Activated CD8-positive, alpha-beta T cell treated with anti-CD3 and anti-CD28 coated beads for 36 hours (primary cell): Measurements from ENCODE around the gene NDRG2. TPM values are rescaled to one million over a fixed set of nuclear protein-coding genes. Genes with fewer than 3 reads are reported as not detected.

Experiments used
- ATAC-seq: fragments of 200-7000 bp; cut with Tn5 transposase; one replicate; pipeline ENCODE4 v1.10.0; 2021; ENCODE audit warnings: mild to moderate bottlenecking, moderate library complexity
- CTCF ChIA-PET: fragments of 350-600 bp; sonication (Branson Sonifier 250); formaldehyde crosslinking; loops from one replicate; lab custom pipeline; 2021; ENCODE audit warnings: antibody characterized with exemption; lab: Charles Lee
- POLR2A ChIA-PET: fragments of 350-600 bp; sonication (Branson Sonifier 250); formaldehyde crosslinking; loops from one replicate; lab custom pipeline; 2021; ENCODE audit warnings: antibody characterized with exemption; lab: Charles Lee
- DNase-seq: peaks from one replicate; pipeline ENCODE4 v3.0.0-alpha.2; 2020
- H3K27ac Mint-ChIP-seq: one replicate; pipeline ENCODE4 v1.8.0; 2021; ENCODE audit warnings: mild to moderate bottlenecking, mixed read lengths
- H3K27me3 Mint-ChIP-seq: one replicate; pipeline ENCODE4 v1.8.0; 2021; ENCODE audit warnings: mixed read lengths
- H3K36me3 Mint-ChIP-seq: one replicate; pipeline ENCODE4 v1.8.0; 2021; ENCODE audit warnings: low read depth, mixed read lengths
- H3K4me1 Mint-ChIP-seq: one replicate; pipeline ENCODE4 v1.8.0; 2021; ENCODE audit warnings: low read depth, mixed read lengths
- H3K4me3 Mint-ChIP-seq: one replicate; pipeline ENCODE4 v1.8.0; 2021; ENCODE audit warnings: mild to moderate bottlenecking, moderate library complexity, mixed read lengths
- H3K9me3 Mint-ChIP-seq: one replicate; pipeline ENCODE4 v1.8.0; 2021; ENCODE audit warnings: mixed read lengths
- intact Hi-C: fragments of 100-400 bp; cut with micrococcal nuclease; formaldehyde crosslinking; loops from one replicate; pipeline ENCODE4 v1.10.0; 2022
- total RNA-seq, 2 experiments: library from RNA; stranded (reverse); gene quantifications; one replicate each; pipeline ENCODE4 v1.2.3, GENCODE V29; 2021
- TF ChIP-seq, protein P1 (sequence below): fragments of 200-600 bp; IDR thresholded peaks from one replicate; pipeline ENCODE4 v1.8.0; 2022; ENCODE audit warnings: antibody characterized with exemption, mild to moderate bottlenecking

The NDRG2 gene
- total RNA-seq, 2 experiments from 2014 or later, result 4.3 to 5.3 TPM

GRCh38 chr14:21033133-21033698 is 8.4 kb upstream of the NDRG2 start:
- POLR2A ChIA-PET, result no interaction called here
- DNase-seq, result no peak
- intact Hi-C loops, result no loop called here

DNA sequence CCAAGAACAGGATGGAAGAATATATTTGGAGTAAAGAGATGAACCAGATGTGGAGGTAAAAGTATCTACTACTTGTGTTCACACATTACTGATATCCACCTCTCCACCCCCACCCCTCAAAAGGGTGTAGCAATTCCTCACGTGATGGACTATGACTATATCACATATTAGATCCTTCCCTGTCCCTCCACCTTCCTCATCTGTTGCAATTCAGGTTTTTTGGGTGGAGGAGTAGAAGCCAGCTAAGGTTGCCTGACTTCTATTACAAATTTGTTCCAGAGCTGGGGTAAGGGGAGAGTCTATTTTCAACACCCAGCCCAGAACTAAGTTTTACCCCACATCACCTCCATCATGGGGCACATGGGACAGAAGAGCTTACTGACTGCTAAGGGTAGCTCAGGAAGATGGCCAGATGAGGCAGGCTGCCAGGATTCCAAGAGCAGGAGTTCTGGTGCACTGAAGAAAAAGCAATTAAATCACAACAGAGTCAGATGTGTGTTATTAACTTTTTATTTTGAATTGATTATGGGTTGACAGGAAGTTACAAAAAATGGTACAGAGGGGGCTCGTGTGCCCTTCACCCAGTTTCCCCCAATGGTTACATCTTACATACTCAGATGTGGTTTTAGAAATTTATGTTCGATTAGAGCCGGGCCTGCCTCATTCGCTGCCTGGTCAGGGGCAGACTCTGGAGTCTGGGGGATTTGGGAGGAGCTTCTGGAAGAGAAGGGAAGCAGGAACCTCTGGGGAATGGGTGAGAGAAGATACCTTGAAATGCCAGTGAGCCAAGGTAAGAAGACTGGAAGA is 7.7 kb upstream of the NDRG2 start:
- H3K27ac Mint-ChIP-seq, result no peak overlapping the region
- H3K36me3 Mint-ChIP-seq, result no peaks in the 10 kb centered on the region
- H3K27me3 Mint-ChIP-seq, result no peaks in the 10 kb centered on the region
- intact Hi-C loops, result no loop called here
- no peaks in the 10 kb centered on the region for H3K4me1 Mint-ChIP-seq
- H3K4me3 Mint-ChIP-seq, result no peak overlapping the region
- TF ChIP-seq, protein P1, sequence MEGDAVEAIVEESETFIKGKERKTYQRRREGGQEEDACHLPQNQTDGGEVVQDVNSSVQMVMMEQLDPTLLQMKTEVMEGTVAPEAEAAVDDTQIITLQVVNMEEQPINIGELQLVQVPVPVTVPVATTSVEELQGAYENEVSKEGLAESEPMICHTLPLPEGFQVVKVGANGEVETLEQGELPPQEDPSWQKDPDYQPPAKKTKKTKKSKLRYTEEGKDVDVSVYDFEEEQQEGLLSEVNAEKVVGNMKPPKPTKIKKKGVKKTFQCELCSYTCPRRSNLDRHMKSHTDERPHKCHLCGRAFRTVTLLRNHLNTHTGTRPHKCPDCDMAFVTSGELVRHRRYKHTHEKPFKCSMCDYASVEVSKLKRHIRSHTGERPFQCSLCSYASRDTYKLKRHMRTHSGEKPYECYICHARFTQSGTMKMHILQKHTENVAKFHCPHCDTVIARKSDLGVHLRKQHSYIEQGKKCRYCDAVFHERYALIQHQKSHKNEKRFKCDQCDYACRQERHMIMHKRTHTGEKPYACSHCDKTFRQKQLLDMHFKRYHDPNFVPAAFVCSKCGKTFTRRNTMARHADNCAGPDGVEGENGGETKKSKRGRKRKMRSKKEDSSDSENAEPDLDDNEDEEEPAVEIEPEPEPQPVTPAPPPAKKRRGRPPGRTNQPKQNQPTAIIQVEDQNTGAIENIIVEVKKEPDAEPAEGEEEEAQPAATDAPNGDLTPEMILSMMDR, result no peak
- ATAC-seq (no peak), DNase-seq (no peak)
- ChIA-PET CTCF (interaction anchor here (0.7 to 7.1 kb wide), 6 partner anchors 8 to 38 kb away, joined by 3 to 76 read pairs (median 4); no protein-coding TSS in a partner anchor), POLR2A (no interaction called here)
- no peaks in the 10 kb centered on the region for H3K9me3 Mint-ChIP-seq

More at GRCh38 chr14:21033133-21033698, 8.4 kb upstream of the NDRG2 start:
- Mint-ChIP-seq H3K4me1 (no peaks in the 10 kb centered on the region), H3K9me3 (no peaks in the 10 kb centered on the region), H3K36me3 (no peaks in the 10 kb centered on the region), H3K4me3 (no peak overlapping the region), H3K27me3 (no peaks in the 10 kb centered on the region), H3K27ac (no peak overlapping the region)
- TF ChIP-seq, protein P1, result no peak
- CTCF ChIA-PET, result interaction anchor here (1.1 to 7.1 kb wide), 4 partner anchors 10 to 35 kb away, joined by 3 to 76 read pairs (median 4); no protein-coding TSS in a partner anchor
- no peak for ATAC-seq

DNA sequence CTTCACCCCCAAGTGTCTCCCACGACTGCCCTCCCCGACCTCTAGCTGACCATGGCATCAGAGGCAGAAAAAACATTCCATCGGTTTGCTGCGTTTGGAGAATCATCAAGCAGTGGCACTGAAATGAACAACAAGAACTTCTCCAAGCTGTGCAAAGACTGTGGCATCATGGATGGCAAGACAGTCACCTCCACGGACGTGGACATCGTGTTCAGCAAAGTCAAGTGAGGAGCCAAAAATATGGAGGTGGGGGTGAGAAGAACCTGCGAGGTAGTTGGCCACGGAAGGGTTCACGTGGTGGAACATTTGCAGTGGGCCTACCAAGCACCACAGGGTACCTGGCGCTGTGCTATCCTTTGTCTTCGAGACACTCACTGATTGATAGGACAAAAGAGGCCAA is 5.7 kb upstream of the NDRG2 start:
- CTCF ChIA-PET, result interaction anchor here (0.6 to 7.1 kb wide), 5 partner anchors 10 to 62 kb away, joined by 3 to 76 read pairs (median 14); no protein-coding TSS in a partner anchor
- H3K36me3 Mint-ChIP-seq, result no peaks in the 10 kb centered on the region

GRCh38 chr14:21029917-21030316 is 5.1 kb upstream of the NDRG2 start, which contains the start of gene TPPP2:
TSS of gene TPPP2 (plus strand) at chr14:21030217. CDS start at chr14:21030582, 365 bp downstream.
- intact Hi-C loops, result no loop called here
- CTCF ChIA-PET, result interaction anchor here (0.6 to 5.4 kb wide), 6 partner anchors 10 to 63 kb away, joined by 3 to 38 read pairs (median 4); no protein-coding TSS in a partner anchor
- Mint-ChIP-seq H3K4me1 (peaks cover 2% of the 10 kb centered on the region), H3K4me3 (no peak within 1 kb of the TSS), H3K36me3 (no peaks in the 10 kb centered on the region), H3K9me3 (no peaks in the 10 kb centered on the region), H3K27me3 (no peaks in the 10 kb centered on the region), H3K27ac (no peak within 1 kb of the TSS)
- POLR2A ChIA-PET, result no interaction called here
- no peak for ATAC-seq
- DNase-seq, result no peak
- TF ChIP-seq, protein P1, result no peak

More for the DNA sequence above, 5.7 kb upstream of the NDRG2 start:
- Mint-ChIP-seq H3K27me3 (no peaks in the 10 kb centered on the region), H3K4me3 (no peak overlapping the region), H3K4me1 (no peaks in the 10 kb centered on the region), H3K9me3 (no peaks in the 10 kb centered on the region), H3K27ac (no peak overlapping the region)
- intact Hi-C loops, result no loop called here
- DNase-seq (no peak), ATAC-seq (no peak)
- POLR2A ChIA-PET, result no interaction called here
- TF ChIP-seq, protein P1, result no peak

- Mint-ChIP-seq H3K4me3 (no peak overlapping the region), H3K27me3 (peaks cover 2% of the 10 kb centered on the region), H3K36me3 (no peaks in the 10 kb centered on the region), H3K4me1 (peaks cover 12% of the 10 kb centered on the region), H3K27ac (no peak overlapping the region), H3K9me3 (no peaks in the 10 kb centered on the region)
- ATAC-seq, result no peak
- ChIA-PET CTCF (interaction anchor here (2.2 to 5.4 kb wide), 3 partner anchors 13 to 65 kb away, joined by 7 to 38 read pairs (median 10); no protein-coding TSS in a partner anchor), POLR2A (no interaction called here)
- TF ChIP-seq, protein P1, result no peak
- no peak for DNase-seq
- intact Hi-C loops, result no loop called here
These were observed 2.1 kb upstream of the NDRG2 start for GRCh38 chr14:21026988-21027315.
